Measurements from ENCODE around the gene CALM1. TPM values are rescaled to one million over a fixed set of nuclear protein-coding genes. Genes with fewer than 3 reads are reported as not detected.

CALM1 gene
- total RNA-seq, 3 donors from 2014 or later = 610 to 985 (median 822) TPM

DNA sequence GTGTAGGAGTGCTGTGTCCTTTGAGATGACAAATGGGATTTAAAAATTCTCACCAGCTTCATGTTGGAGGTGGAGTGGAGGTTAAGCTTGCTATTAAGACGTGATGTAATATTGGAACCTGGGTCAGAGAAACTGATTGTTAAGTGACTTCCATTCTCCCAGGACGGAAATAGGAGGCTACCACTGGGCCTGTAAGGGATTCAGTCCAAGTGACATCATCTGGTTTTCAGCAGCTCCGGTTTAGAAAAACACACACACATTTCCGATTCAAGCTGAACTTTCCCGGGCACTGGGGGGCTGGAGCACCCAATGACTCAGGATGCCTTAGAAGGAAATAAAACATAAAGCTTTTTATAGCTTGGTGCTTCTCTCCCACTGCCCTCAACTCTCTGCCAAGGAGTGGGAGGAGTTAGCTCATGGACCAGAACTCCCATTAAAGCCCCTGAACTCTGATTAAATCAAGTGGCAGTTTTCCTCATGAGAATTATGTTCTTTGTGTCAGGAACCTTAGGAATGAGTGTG lies 12.4 kb downstream of the CALM1 start:
- intact Hi-C loops (cut with DNase I, micrococcal nuclease) = loop anchor here (10.0 kb wide), 1 partner anchor 106 kb away; no protein-coding TSS in a partner anchor
- Histone ChIP-seq H3K4me1 (ENCODE audit: low read depth) (no peaks in the 10 kb centered on the region), H3K9me3 (no peaks in the 10 kb centered on the region), H3K4me3 (no peak overlapping the region), H3K36me3 (ENCODE audit: low read depth) (peaks cover 3% of the 10 kb centered on the region)
- ATAC-seq (peak; percentile 67), DNase-seq (no peak)
- no peak for TF ChIP-seq CTCF (IDR thresholded peaks at IDR 0.05)

- DNase-seq = no peak
- Histone ChIP-seq H3K4me3 (no peak overlapping the region), H3K9me3 (no peaks in the 10 kb centered on the region), H3K4me1 (ENCODE audit: low read depth) (no peaks in the 10 kb centered on the region), H3K36me3 (ENCODE audit: low read depth) (no peaks in the 10 kb centered on the region)
- TF ChIP-seq CTCF (IDR thresholded peaks at IDR 0.05) = no peak
- ATAC-seq = no peak
- intact Hi-C loops (cut with DNase I, micrococcal nuclease) = no loop called here
Measured at GRCh38 chr14:90412058-90412457, 15.2 kb downstream of the CALM1 start.

DNA sequence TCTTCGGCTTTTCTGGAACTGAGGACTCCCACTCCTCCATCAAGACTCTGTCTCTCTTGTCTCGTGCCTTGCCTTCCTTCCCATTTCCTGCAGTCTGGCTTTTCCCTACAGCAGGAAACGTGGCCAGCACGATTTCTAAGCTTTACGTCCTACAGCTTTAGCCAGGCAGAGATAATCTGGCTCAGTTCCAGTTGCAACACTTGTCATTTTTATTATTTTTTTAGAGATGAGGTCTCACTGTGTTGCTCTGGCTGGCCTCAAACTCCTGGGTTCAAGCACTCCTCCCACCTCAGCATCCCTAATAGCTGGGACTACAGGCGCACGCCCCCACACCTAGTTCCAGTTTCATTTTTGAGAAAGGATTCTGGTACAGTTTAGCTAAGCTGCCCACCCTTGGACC lies 19.9 kb downstream of the CALM1 start:
- Histone ChIP-seq H3K9me3 (no peaks in the 10 kb centered on the region), H3K4me1 (ENCODE audit: low read depth) (no peaks in the 10 kb centered on the region), H3K36me3 (ENCODE audit: low read depth) (no peaks in the 10 kb centered on the region), H3K4me3 (no peak overlapping the region)
- ATAC-seq = no peak
- no peak for DNase-seq
- TF ChIP-seq CTCF (IDR thresholded peaks at IDR 0.05) = no peak
- intact Hi-C loops (cut with DNase I, micrococcal nuclease) = no loop called here

DNA sequence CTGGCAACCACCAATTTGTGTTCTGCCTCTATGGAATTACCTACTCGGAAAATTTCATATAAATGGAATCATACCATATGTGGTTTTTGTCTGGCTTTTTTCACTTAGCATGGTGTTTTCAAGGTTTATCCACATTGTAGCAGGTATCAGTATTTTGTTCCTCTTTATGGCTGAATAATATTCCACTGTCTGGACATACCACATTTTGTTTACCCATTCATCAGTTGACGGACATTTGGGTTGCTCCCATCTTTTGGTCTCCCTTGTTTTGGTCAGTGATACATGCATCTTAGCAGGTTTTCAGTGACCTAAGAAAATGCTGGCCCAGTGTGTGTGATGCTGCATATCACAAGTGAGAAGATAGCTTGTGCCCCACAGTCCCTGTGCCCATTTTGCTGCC lies 21.2 kb downstream of the CALM1 start:
- TF ChIP-seq CTCF (IDR thresholded peaks at IDR 0.05) = no peak
- no peaks in the 10 kb centered on the region for H3K4me1 ChIP-seq (ENCODE audit: low read depth)
- DNase-seq (no peak), ATAC-seq (no peak)
- H3K4me3 ChIP-seq = no peak overlapping the region
- H3K36me3 ChIP-seq (ENCODE audit: low read depth) = no peaks in the 10 kb centered on the region
- intact Hi-C loops (cut with DNase I, micrococcal nuclease) = no loop called here
- no peaks in the 10 kb centered on the region for H3K9me3 ChIP-seq

GRCh38 chr14:90419200-90419599 lies 22.4 kb downstream of the CALM1 start:
- intact Hi-C loops (cut with DNase I, micrococcal nuclease) = no loop called here

More at GRCh38 chr14:90419200-90419599, 22.4 kb downstream of the CALM1 start:
- Histone ChIP-seq H3K4me3 (no peak overlapping the region), H3K4me1 (ENCODE audit: low read depth) (no peaks in the 10 kb centered on the region), H3K36me3 (ENCODE audit: low read depth) (no peaks in the 10 kb centered on the region), H3K9me3 (no peaks in the 10 kb centered on the region)
- DNase-seq = peak; percentile 37 to 64 (median 59)
- TF ChIP-seq CTCF (IDR thresholded peaks at IDR 0.05) = no peak
- peak; percentile 87 for ATAC-seq

All from mucosa of descending colon (tissue), 3 donors.